ENCODE measurements around the gene SDR42E1. TPM values are rescaled to one million over a fixed set of nuclear protein-coding genes. Genes with fewer than 3 reads are reported as not detected.

The SDR42E1 gene
- total RNA-seq, 1 experiment from 2014 or later: 17.4 TPM

Other genes with a start within 250 kb of the SDR42E1 start
- gene PLCG2, start 232.2 kb downstream of the SDR42E1 start, total RNA-seq (2021; ENCODE audit: unreplicated experiment): 31.2 TPM
- not detected for gene HSD17B2, start 23.8 kb upstream of the SDR42E1 start, total RNA-seq (2021; ENCODE audit: unreplicated experiment)
- gene MPHOSPH6, start 158.8 kb upstream of the SDR42E1 start, total RNA-seq (2021; ENCODE audit: unreplicated experiment): 52.2 TPM